K562 (cell line): ENCODE results near the gene TAF10. TPM values are rescaled to one million over a fixed set of nuclear protein-coding genes. Genes with fewer than 3 reads are reported as not detected.

Experiments
- CEBPZ ChIP-seq: fragments of 150-350 bp; IDR thresholded peaks from 2 replicates; pipeline ENCODE4 v1.6.1; 2014; ENCODE audit warnings: low read depth, mild to moderate bottlenecking, low read length, borderline replicate concordance
- FOXA3 ChIP-seq, 2 experiments: fragments of 450-650 bp in 1 of 2; sonication (generic) in 1 of 2; formaldehyde crosslinking; IDR thresholded peaks in 1 of 2; conservative IDR thresholded peaks in 1 of 2; 2 replicates each; pipeline versions ENCODE4 v1.4.0 to v1.8.0; 2020 to 2022; ENCODE audit warnings: mild to moderate bottlenecking in 2 of 2, missing genetic modification reagents in 1 of 2
- GABPB2 ChIP-seq: fragments of 250-450 bp; sonication (Bioruptor Pico); conservative IDR thresholded peaks from 2 replicates; pipeline ENCODE4 v1.5.1; 2021; ENCODE audit warnings: mild to moderate bottlenecking
- GTF3C2 ChIP-seq: IDR thresholded peaks from 3 replicates; pipeline ENCODE4 v1.6.1; 2011; ENCODE audit warnings: borderline replicate concordance, mild to moderate bottlenecking, moderate library complexity; ENCODE audit not compliant: insufficient read length; ENCODE audit errors: extremely low read depth
- HDGF ChIP-seq: fragments of 450-650 bp; IDR thresholded peaks from 2 replicates; pipeline ENCODE4 v1.6.1; 2016
- HLTF ChIP-seq: fragments of 450-650 bp; IDR thresholded peaks from 2 replicates; pipeline ENCODE4 v1.6.1; 2016
- HNRNPK ChIP-seq: fragments of 200-400 bp; formaldehyde crosslinking; IDR thresholded peaks from one replicate; pipeline ENCODE4 v1.6.1; 2018; ENCODE audit warnings: mild to moderate bottlenecking, low read depth, low read length; ENCODE audit not compliant: poor library complexity, severe bottlenecking
- ID3 ChIP-seq, 2 experiments: fragments of 250-450 bp in 1 of 2; fragments of 450-650 bp in 1 of 2; sonication (Bioruptor Pico) in 1 of 2; IDR thresholded peaks; 2 replicates each; pipeline versions ENCODE4 v1.6.1 to v1.8.0; 2016 to 2021; ENCODE audit warnings: mild to moderate bottlenecking in 2 of 2, moderate library complexity in 2 of 2, missing compliant biosample characterization in 1 of 2, missing genetic modification characterization in 1 of 2
- LARP7 ChIP-seq: fragments of 450-650 bp; IDR thresholded peaks from 2 replicates; pipeline ENCODE4 v1.6.1; 2016
- NRF1 ChIP-seq, 2 experiments: fragments of 450-650 bp; IDR thresholded peaks in 1 of 2; conservative IDR thresholded peaks in 1 of 2; 2 replicates each; pipeline ENCODE4 v1.6.1; 2014; ENCODE audit warnings: mild to moderate bottlenecking in 2 of 2
- PYGO2 ChIP-seq: fragments of 450-650 bp; IDR thresholded peaks from 2 replicates; pipeline ENCODE4 v1.6.1; 2016; ENCODE audit warnings: mild to moderate bottlenecking, missing genetic modification characterization, moderate library complexity, missing compliant biosample characterization
- RBM14 ChIP-seq: fragments of 200-400 bp; formaldehyde crosslinking; IDR thresholded peaks from 2 replicates; pipeline ENCODE4 v1.6.1; 2018; ENCODE audit warnings: low read depth, mild to moderate bottlenecking, low read length, moderate library complexity, borderline replicate concordance; ENCODE audit not compliant: insufficient read depth
- SAFB2 ChIP-seq: fragments of 200-400 bp; formaldehyde crosslinking; IDR thresholded peaks from 2 replicates; pipeline ENCODE4 v1.6.1; 2018; ENCODE audit warnings: borderline replicate concordance, low read length, low read depth, moderate library complexity; ENCODE audit not compliant: severe bottlenecking
- SP2 ChIP-seq: IDR thresholded peaks from 2 replicates; pipeline ENCODE4 v1.6.1; 2011; ENCODE audit warnings: mild to moderate bottlenecking, low read depth, low read length, moderate library complexity; ENCODE audit not compliant: poor library complexity, severe bottlenecking; ENCODE audit errors: extremely low read depth
- SRSF7 ChIP-seq: fragments of 200-400 bp; formaldehyde crosslinking; optimal IDR thresholded peaks from 2 replicates; pipeline ENCODE3; 2017; ENCODE audit warnings: mild to moderate bottlenecking, low read depth, low read length
- TARDBP ChIP-seq: fragments of 450-650 bp; IDR thresholded peaks from 2 replicates; pipeline ENCODE4 v1.6.1; 2016
- ZNF512 ChIP-seq: IDR thresholded peaks from 2 replicates; pipeline ENCODE4 v1.6.1; 2016; ENCODE audit warnings: missing genetic modification characterization, missing compliant biosample characterization
- ZNF766 ChIP-seq: fragments of 200-800 bp; sonication (Bioruptor generic); conservative IDR thresholded peaks from 2 replicates; pipeline ENCODE4 v1.6.1; 2016; ENCODE audit warnings: missing genetic modification characterization, missing compliant biosample characterization
- polyA plus RNA-seq, 8 experiments: library from polyadenylated mRNA; depleted of rRNA in 4 of 8; stranded (reverse) in 5 of 8; unstranded in 3 of 8; fragments of >200 nt; fragmentation: Nextera tagmentation in 2 of 8; fragmentation: Illumina TruSeq in 1 of 8; extraction: Ambion mirVana in 2 of 8; extraction: Trizol in 1 of 8; gene quantifications; 2 replicates each; pipeline versions ENCODE4 v1.2.1 to v1.2.3, GENCODE V29; 2011 to 2014; ENCODE audit warnings: inconsistent platforms in 1 of 8, missing spikeins in 1 of 8
- total RNA-seq, 7 experiments: library from RNA; depleted of rRNA in 6 of 7; stranded (reverse); fragments of >200 nt in 6 of 7; fragmentation: Illumina TruSeq in 2 of 7; extraction: Trizol in 2 of 7; gene quantifications; 2 replicates each; pipeline versions ENCODE4 v1.2.1 to v1.2.3, GENCODE V29; 2011 to 2021; ENCODE audit warnings: low replicate concordance in 1 of 7

The TAF10 gene
- total and polyA plus RNA-seq, 9 of the 15 experiments (the other 6 are each of a cell fraction or from before 2014, with no cell fraction given), result 19.5 to 197 (median 121) TPM

GRCh38 chr11:6619004-6619745 is 7.2 kb upstream of the TAF10 start, which contains the start of gene TPP1 (continued):
- TF ChIP-seq CEBPZ, result no peak
- no peak for TF ChIP-seq SAFB2
- TF ChIP-seq TARDBP, result no peak
- TF ChIP-seq SRSF7, result no peak
- TF ChIP-seq LARP7, result no peak
- TF ChIP-seq NRF1 (conservative IDR thresholded peaks at IDR 0.05 in 1 of 2, IDR thresholded peaks at IDR 0.05 in 1 of 2), result 0 out of 4 replicates have a peak, but pooled peaks of 1 of the 2 experiments have one; percentile 13
- TF ChIP-seq ID3 (CRISPR knock-in tag; IDR thresholded peaks at IDR 0.05), result no peak
- no peak for TF ChIP-seq ID3 (tag; IDR thresholded peaks at IDR 0.05)
- TF ChIP-seq ZNF512 (tag), result no peak
- no peak for TF ChIP-seq SP2
- no peak for TF ChIP-seq FOXA3 (CRISPR knock-in tag; conservative IDR thresholded peaks at IDR 0.05 in 1 of 2, IDR thresholded peaks at IDR 0.05 in 1 of 2)
- TF ChIP-seq GABPB2 (CRISPR knock-in tag), result no peak
- TF ChIP-seq ZNF766, result no peak
- no peak for TF ChIP-seq HNRNPK
- no peak for TF ChIP-seq PYGO2 (tag)
- no peak for TF ChIP-seq RBM14
- TF ChIP-seq HDGF, result no peak
- TF ChIP-seq GTF3C2, result no peak
- TF ChIP-seq HLTF, result no peak
